ENCODE results near the gene LACTBL1. TPM values are rescaled to one million over a fixed set of nuclear protein-coding genes. Genes with fewer than 3 reads are reported as not detected.
"Not testable (repeated sequence)": the region's sequence is repeated elsewhere in the genome, so short reads cannot be mapped to it uniquely, and the experiment has no call there.

LACTBL1 gene
- total and polyA plus RNA-seq, 2 of the 8 experiments (the other 6 are each of a cell fraction or from before 2014, with no cell fraction given) = not detected

DNA sequence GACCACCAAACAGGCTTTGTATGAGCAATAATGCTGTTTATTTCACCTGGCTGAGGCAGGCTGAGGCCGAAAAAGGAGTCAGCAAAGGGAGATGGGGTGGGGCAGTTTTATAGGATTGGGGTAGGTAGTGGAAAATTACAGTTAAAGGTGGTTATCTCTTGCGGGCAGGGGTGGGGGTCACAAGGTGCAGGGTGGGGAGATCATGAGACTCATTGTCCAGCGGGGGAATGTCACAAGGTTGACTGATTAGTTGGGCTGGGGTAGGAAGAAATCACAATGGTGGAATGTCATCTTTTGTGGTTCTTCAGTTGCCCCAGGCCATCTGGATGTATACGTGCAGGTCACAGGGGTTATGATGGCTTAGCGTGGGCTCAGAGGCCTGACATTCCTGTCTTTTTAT, 24.9 kb upstream of the LACTBL1 start:
- FAIRE-seq; H3K4ac ChIP-seq (replicated peaks; ENCODE audit: insufficient read length, low read depth, low read length); H4K20me1 ChIP-seq (replicated peaks in 1 of 2; ENCODE audit: control insufficient read depth in 1 of 2, insufficient read depth in 2 of 2, low read length in 2 of 2); H4K5ac ChIP-seq (ENCODE audit: insufficient read length, low read depth, low read length); H3K23me2 ChIP-seq (ENCODE audit: low read depth, low read length); H2BK15ac ChIP-seq (ENCODE audit: low read length); H2BK12ac ChIP-seq (ENCODE audit: low read depth, low read length); H2BK5ac ChIP-seq (ENCODE audit: low read depth, low read length); H3K27ac ChIP-seq (ENCODE audit: low read depth, low read length); H3K4me2 ChIP-seq (ENCODE audit: insufficient read depth in 1 of 2, low read depth in 2 of 2, low read length in 2 of 2); H2AK5ac ChIP-seq (ENCODE audit: low read depth, low read length); H3K23ac ChIP-seq (ENCODE audit: insufficient read length); H3K79me1 ChIP-seq (ENCODE audit: low read depth, low read length); H3K27me3 ChIP-seq (replicated peaks in 1 of 4; ENCODE audit: control insufficient read depth in 3 of 4, extremely low read depth in 1 of 4, insufficient read depth in 3 of 4, low read length in 3 of 4); H3K79me2 ChIP-seq (ENCODE audit: control insufficient read depth in 1 of 2, insufficient read depth in 2 of 2, low read length in 2 of 2); H2BK20ac ChIP-seq (ENCODE audit: low read length); H3K56ac ChIP-seq (replicated peaks; ENCODE audit: insufficient read length, low read depth, low read length); DNase-seq (ENCODE audit: low read depth in 1 of 2, low spot score in 2 of 2); H3K4me3 ChIP-seq (ENCODE audit: extremely low read depth in 1 of 4, insufficient read depth in 2 of 4, low read depth in 3 of 4, low read length in 4 of 4); H4K8ac ChIP-seq (ENCODE audit: extremely low read depth, insufficient read depth, low read length); CTCF ChIA-PET (ENCODE audit: partially characterized antibody); H3K36me3 ChIP-seq (ENCODE audit: control insufficient read depth in 2 of 4, insufficient read depth in 4 of 4, low read length in 3 of 4); H2BK120ac ChIP-seq (replicated peaks; ENCODE audit: low read depth, low read length); H3K14ac ChIP-seq (ENCODE audit: insufficient read length); H2AFZ ChIP-seq (ENCODE audit: low read length); POLR2A ChIA-PET (ENCODE audit: partially characterized antibody); H4K91ac ChIP-seq (replicated peaks; ENCODE audit: insufficient read length, low read length); H3K9ac ChIP-seq (replicated peaks in 1 of 4; ENCODE audit: extremely low read depth in 1 of 4, low read depth in 3 of 4, low read length in 3 of 4); H3K18ac ChIP-seq (ENCODE audit: extremely low read depth, low read length); H3K4me1 ChIP-seq (replicated peaks in 1 of 4; ENCODE audit: control insufficient read depth in 3 of 4, insufficient read depth in 4 of 4, low read length in 3 of 4): not testable (repeated sequence)
- 84% methylated on average over 5 of the region's 5 CpGs; no CpG with 5 or more reads in 1 of the 2 experiments for WGBS, 2 experiments (ENCODE audit: extremely low coverage in 1 of 2, insufficient coverage in 1 of 2, insufficient read length in 1 of 2, insufficient replicate concordance in 2 of 2, low coverage in 1 of 2, low lambda C conversion rate in 2 of 2, missing lambda C conversion rate in 1 of 2)
- H3K9me3 ChIP-seq (ENCODE audit: insufficient read depth in 2 of 2, low read depth in 1 of 2, low read length in 1 of 2) = peaks cover 14 to 28% of the 10 kb centered on the region in 2 experiments

All from H1 (cell line).